Measurements from ENCODE around the gene GATC. TPM values are rescaled to one million over a fixed set of nuclear protein-coding genes. Genes with fewer than 3 reads are reported as not detected.
A peak's percentile ranks its signal among the peaks of the same experiment; 100 is the strongest.

GATC gene
- total and polyA plus RNA-seq, 2 experiments from 2014 or later = 15.9 to 18.3 TPM

GRCh38 chr12:120498870-120499515, 52.7 kb downstream of the GATC start:
- in situ Hi-C loops (cut with MboI) = no loop called here
- peaks cover 15% of the 10 kb centered on the region for H4K20me1 ChIP-seq (ENCODE audit: insufficient read depth)
- no peak overlapping the region for H3K4me3 ChIP-seq
- peaks cover 20% of the 10 kb centered on the region for H3K4me1 ChIP-seq (ENCODE audit: insufficient read depth)
- no peak for DNase-seq
- TF ChIP-seq EZH2 (IDR thresholded peaks at IDR 0.05; ENCODE audit: insufficient read depth, poor library complexity, severe bottlenecking) = no peak
- TF ChIP-seq EZH2phosphoT487 (IDR thresholded peaks at IDR 0.05; ENCODE audit: insufficient read depth, low read depth) = no peak
- no peak overlapping the region for H3K4me2 ChIP-seq (ENCODE audit: unreplicated experiment)
- H3K9me2 ChIP-seq (ENCODE audit: insufficient read depth) = no peaks in the 10 kb centered on the region
- peaks cover 14% of the 10 kb centered on the region for H3K36me3 ChIP-seq (ENCODE audit: low read depth)
- WGBS, 2 experiments (ENCODE audit: low coverage in 1 of 2, low lambda C conversion rate in 2 of 2, missing lambda C conversion rate in 2 of 2) = 62 to 65% methylated on average over 3 of the region's 3 CpGs
- H3F3A ChIP-seq (ENCODE audit: insufficient read depth) = peaks cover 45% of the 10 kb centered on the region
- H2AFZ ChIP-seq = no peak overlapping the region
- no peaks in the 10 kb centered on the region for H3K9me3 ChIP-seq (ENCODE audit: low read depth)
- no peaks in the 10 kb centered on the region for H3K27me3 ChIP-seq (replicated peaks; ENCODE audit: insufficient read depth)
- H3K27ac ChIP-seq = peak overlapping the region; percentile 7; the same call in 1 of the 2 replicates
- no peak overlapping the region for H3K9ac ChIP-seq
- peaks cover 45% of the 10 kb centered on the region for H3K79me2 ChIP-seq (ENCODE audit: insufficient read depth)

GRCh38 chr12:120500581-120500980, 54.3 kb downstream of the GATC start:
- in situ Hi-C loops (cut with MboI) = no loop called here
- H3K27me3 ChIP-seq (replicated peaks; ENCODE audit: insufficient read depth) = no peaks in the 10 kb centered on the region
- 38 to 47% methylated on average over 1 of the region's 1 CpG for WGBS, 2 experiments (ENCODE audit: low coverage in 1 of 2, low lambda C conversion rate in 2 of 2, missing lambda C conversion rate in 2 of 2)
- peaks cover 14% of the 10 kb centered on the region for H3K36me3 ChIP-seq (ENCODE audit: low read depth)
- H3K4me2 ChIP-seq (ENCODE audit: unreplicated experiment) = no peak overlapping the region
- no peak overlapping the region for H3K27ac ChIP-seq
- no peak overlapping the region for H3K4me3 ChIP-seq
- peaks cover 45% of the 10 kb centered on the region for H3F3A ChIP-seq (ENCODE audit: insufficient read depth)
- no peak overlapping the region for H2AFZ ChIP-seq
- H3K9ac ChIP-seq = no peak overlapping the region
- no peaks in the 10 kb centered on the region for H3K9me2 ChIP-seq (ENCODE audit: insufficient read depth)
- H3K79me2 ChIP-seq (ENCODE audit: insufficient read depth) = peaks cover 31% of the 10 kb centered on the region
- DNase-seq = peak; percentile 33
- H4K20me1 ChIP-seq (ENCODE audit: insufficient read depth) = peaks cover 15% of the 10 kb centered on the region
- no peak for TF ChIP-seq EZH2 (IDR thresholded peaks at IDR 0.05; ENCODE audit: insufficient read depth, poor library complexity, severe bottlenecking)
- no peak for TF ChIP-seq EZH2phosphoT487 (IDR thresholded peaks at IDR 0.05; ENCODE audit: insufficient read depth, low read depth)
- peaks cover 12% of the 10 kb centered on the region for H3K4me1 ChIP-seq (ENCODE audit: insufficient read depth)
- H3K9me3 ChIP-seq (ENCODE audit: low read depth) = no peaks in the 10 kb centered on the region

GRCh38 chr12:120504587-120504986, 58.3 kb downstream of the GATC start:
- in situ Hi-C loops (cut with MboI) = no loop called here
- no peak for DNase-seq
- no peaks in the 10 kb centered on the region for H4K20me1 ChIP-seq (ENCODE audit: insufficient read depth)
- H3K4me1 ChIP-seq (ENCODE audit: insufficient read depth) = no peaks in the 10 kb centered on the region
- H3K4me2 ChIP-seq (ENCODE audit: unreplicated experiment) = no peak overlapping the region
- 76 to 80% methylated on average over 4 of the region's 4 CpGs for WGBS, 2 experiments (ENCODE audit: low coverage in 1 of 2, low lambda C conversion rate in 2 of 2, missing lambda C conversion rate in 2 of 2)
- 0 out of 2 replicates have a peak, but pooled peaks cover 3% of the 10 kb centered on the region for H3K36me3 ChIP-seq (ENCODE audit: low read depth)
- no peaks in the 10 kb centered on the region for H3K79me2 ChIP-seq (ENCODE audit: insufficient read depth)
- peaks cover 18% of the 10 kb centered on the region for H3F3A ChIP-seq (ENCODE audit: insufficient read depth)
- no peaks in the 10 kb centered on the region for H3K27me3 ChIP-seq (replicated peaks; ENCODE audit: insufficient read depth)
- no peak for TF ChIP-seq EZH2 (IDR thresholded peaks at IDR 0.05; ENCODE audit: insufficient read depth, poor library complexity, severe bottlenecking)
- TF ChIP-seq EZH2phosphoT487 (IDR thresholded peaks at IDR 0.05; ENCODE audit: insufficient read depth, low read depth) = no peak
- H2AFZ ChIP-seq = no peak overlapping the region
- H3K9me3 ChIP-seq (ENCODE audit: low read depth) = no peaks in the 10 kb centered on the region
- H3K27ac ChIP-seq = no peak overlapping the region
- no peak overlapping the region for H3K9ac ChIP-seq
- H3K4me3 ChIP-seq = no peak overlapping the region
- H3K9me2 ChIP-seq (ENCODE audit: insufficient read depth) = no peaks in the 10 kb centered on the region

- Histone ChIP-seq H3K4me1 (ENCODE audit: insufficient read depth) (no peaks in the 10 kb centered on the region), H3K27ac (no peak overlapping the region), H3K79me2 (ENCODE audit: insufficient read depth) (no peaks in the 10 kb centered on the region), H3K9me2 (ENCODE audit: insufficient read depth) (no peaks in the 10 kb centered on the region), H4K20me1 (ENCODE audit: insufficient read depth) (no peaks in the 10 kb centered on the region), H3K4me3 (no peak overlapping the region), H2AFZ (no peak overlapping the region), H3K36me3 (ENCODE audit: low read depth) (peaks cover 6% of the 10 kb centered on the region; the same call in 1 of the 2 replicates), H3F3A (ENCODE audit: insufficient read depth) (0 out of 2 replicates have a peak, but pooled peaks cover 3% of the 10 kb centered on the region), H3K9ac (no peak overlapping the region), H3K9me3 (ENCODE audit: low read depth) (no peaks in the 10 kb centered on the region), H3K27me3 (replicated peaks; ENCODE audit: insufficient read depth) (no peaks in the 10 kb centered on the region), H3K4me2 (ENCODE audit: unreplicated experiment) (no peak overlapping the region)
- DNase-seq = no peak
- in situ Hi-C loops (cut with MboI) = no loop called here
- no peak for TF ChIP-seq EZH2phosphoT487 (IDR thresholded peaks at IDR 0.05; ENCODE audit: insufficient read depth, low read depth)
- TF ChIP-seq EZH2 (IDR thresholded peaks at IDR 0.05; ENCODE audit: insufficient read depth, poor library complexity, severe bottlenecking) = no peak
- WGBS, 2 experiments (ENCODE audit: low coverage in 1 of 2, low lambda C conversion rate in 2 of 2, missing lambda C conversion rate in 2 of 2) = 80 to 86% methylated on average over 8 of the region's 8 CpGs
Observed at GRCh38 chr12:120508537-120508936, 62.3 kb downstream of the GATC start.

Small RNAs within 50 kb of the gene (small RNA-seq; reads per million reads assigned to genes)
- gene RF00019 (ENCODE audit: low read depth, low replicate concordance) = not detected

Other genes with a start within 250 kb of the GATC start
- gene RPLP0, start 245.3 kb upstream of the GATC start, total RNA-seq (2014; rRNA removed; shearing (Covaris generic)) = 4,120 and 4,786 TPM in 2 replicates
- 1,272 and 1,276 TPM in 2 replicates for gene RPLP0, start 245.3 kb upstream of the GATC start, polyA plus RNA-seq (2016; fragmentation: Nextera tagmentation; extraction: Ambion mirVana)
- gene PXN, start 180.7 kb upstream of the GATC start, total RNA-seq (2014; rRNA removed; shearing (Covaris generic)) = 63.7 and 87.2 TPM in 2 replicates
- gene PXN, start 180.7 kb upstream of the GATC start, polyA plus RNA-seq (2016; fragmentation: Nextera tagmentation; extraction: Ambion mirVana) = 134 and 135 TPM in 2 replicates
- gene RNU4-2, start 154.5 kb upstream of the GATC start, total RNA-seq (2014; rRNA removed; shearing (Covaris generic)) = under 0.01 TPM in 1 of 2 replicates, not detected in the other
- 4.0 and 6.9 TPM in 2 replicates for gene RNU4-2, start 154.5 kb upstream of the GATC start, polyA plus RNA-seq (2016; fragmentation: Nextera tagmentation; extraction: Ambion mirVana)
- not detected in 2 replicates for gene RNU4-1, start 153.2 kb upstream of the GATC start, total RNA-seq (2014; rRNA removed; shearing (Covaris generic))
- gene RNU4-1, start 153.2 kb upstream of the GATC start, polyA plus RNA-seq (2016; fragmentation: Nextera tagmentation; extraction: Ambion mirVana) = 4.1 TPM in 1 of 2 replicates, not detected in the other
- gene SIRT4, start 144.1 kb upstream of the GATC start, total RNA-seq (2014; rRNA removed; shearing (Covaris generic)) = not detected in 2 replicates
- gene SIRT4, start 144.1 kb upstream of the GATC start, polyA plus RNA-seq (2016; fragmentation: Nextera tagmentation; extraction: Ambion mirVana) = 1.4 TPM in 2 replicates
- not detected in 2 replicates for gene PLA2G1B, start 118.7 kb upstream of the GATC start, total RNA-seq (2014; rRNA removed; shearing (Covaris generic))
- gene PLA2G1B, start 118.7 kb upstream of the GATC start, polyA plus RNA-seq (2016; fragmentation: Nextera tagmentation; extraction: Ambion mirVana) = not detected in 2 replicates
- not detected in 2 replicates for gene MSI1, start 77.3 kb upstream of the GATC start, total RNA-seq (2014; rRNA removed; shearing (Covaris generic))
- gene MSI1, start 77.3 kb upstream of the GATC start, polyA plus RNA-seq (2016; fragmentation: Nextera tagmentation; extraction: Ambion mirVana) = not detected in 2 replicates
- 247 and 358 TPM in 2 replicates for gene COX6A1, start 8.3 kb upstream of the GATC start, total RNA-seq (2014; rRNA removed; shearing (Covaris generic))
- gene COX6A1, start 8.3 kb upstream of the GATC start, polyA plus RNA-seq (2016; fragmentation: Nextera tagmentation; extraction: Ambion mirVana) = 806 and 824 TPM in 2 replicates
- gene TRIAP1, start 60 bp upstream of the GATC start, total RNA-seq (2014; rRNA removed; shearing (Covaris generic)) = 45.6 and 47.0 TPM in 2 replicates
- 68.6 and 70.3 TPM in 2 replicates for gene TRIAP1, start 60 bp upstream of the GATC start, polyA plus RNA-seq (2016; fragmentation: Nextera tagmentation; extraction: Ambion mirVana)
- 129 and 154 TPM in 2 replicates for gene SRSF9, start 23.3 kb downstream of the GATC start, total RNA-seq (2014; rRNA removed; shearing (Covaris generic))
- gene SRSF9, start 23.3 kb downstream of the GATC start, polyA plus RNA-seq (2016; fragmentation: Nextera tagmentation; extraction: Ambion mirVana) = 329 and 345 TPM in 2 replicates
- 301 and 340 TPM in 2 replicates for gene DYNLL1, start 49.7 kb downstream of the GATC start, total RNA-seq (2014; rRNA removed; shearing (Covaris generic))
- 778 and 782 TPM in 2 replicates for gene DYNLL1, start 49.7 kb downstream of the GATC start, polyA plus RNA-seq (2016; fragmentation: Nextera tagmentation; extraction: Ambion mirVana)
- 32.6 and 33.0 TPM in 2 replicates for gene COQ5, start 82.7 kb downstream of the GATC start, total RNA-seq (2014; rRNA removed; shearing (Covaris generic))
- gene COQ5, start 82.7 kb downstream of the GATC start, polyA plus RNA-seq (2016; fragmentation: Nextera tagmentation; extraction: Ambion mirVana) = 39.9 and 42.9 TPM in 2 replicates
- gene RNF10, start 87.9 kb downstream of the GATC start, total RNA-seq (2014; rRNA removed; shearing (Covaris generic)) = 52.6 and 69.3 TPM in 2 replicates
- 114 and 130 TPM in 2 replicates for gene RNF10, start 87.9 kb downstream of the GATC start, polyA plus RNA-seq (2016; fragmentation: Nextera tagmentation; extraction: Ambion mirVana)
- 20.1 and 38.9 TPM in 2 replicates for gene POP5, start 135.0 kb downstream of the GATC start, total RNA-seq (2014; rRNA removed; shearing (Covaris generic))
- 63.3 and 68.4 TPM in 2 replicates for gene POP5, start 135.0 kb downstream of the GATC start, polyA plus RNA-seq (2016; fragmentation: Nextera tagmentation; extraction: Ambion mirVana)
- not detected in 2 replicates for gene CABP1, start 194.2 kb downstream of the GATC start, total RNA-seq (2014; rRNA removed; shearing (Covaris generic))
- gene CABP1, start 194.2 kb downstream of the GATC start, polyA plus RNA-seq (2016; fragmentation: Nextera tagmentation; extraction: Ambion mirVana) = not detected in 2 replicates
- gene MLEC, start 240.7 kb downstream of the GATC start, total RNA-seq (2014; rRNA removed; shearing (Covaris generic)) = 79.3 and 79.4 TPM in 2 replicates
- 114 and 119 TPM in 2 replicates for gene MLEC, start 240.7 kb downstream of the GATC start, polyA plus RNA-seq (2016; fragmentation: Nextera tagmentation; extraction: Ambion mirVana)